Left renal cortex interstitium (tissue), 4 donors: ENCODE measurements around the gene DUSP22. TPM values are rescaled to one million over a fixed set of nuclear protein-coding genes. Genes with fewer than 3 reads are reported as not detected.
"Not testable (repeated sequence)": the region's sequence is repeated elsewhere in the genome, so short reads cannot be mapped to it uniquely, and the experiment has no call there.

Experiments
- DNase-seq, 4 donors: peaks; one replicate each; pipeline ENCODE4 v3.0.0-alpha.2; 2013; ENCODE audit warnings: low read depth in 4 of 4, low spot score in 2 of 4, missing footprints in 1 of 4
- polyA plus RNA-seq, 4 donors: library from polyadenylated mRNA; unstranded; fragments of 120-200 nt; gene quantifications; one replicate each; pipeline ENCODE4 v1.2.1, GENCODE V29; 2013; ENCODE audit not compliant: insufficient read length in 4 of 4

Gene DUSP22
- polyA plus RNA-seq, 4 donors, result 22.2 to 25.0 (median 23.2) TPM

- no peak for DNase-seq
These were observed 69.3 kb downstream of the DUSP22 start for GRCh38 chr6:361411-362132.

GRCh38 chr6:362231-362923 is 70.1 kb downstream of the DUSP22 start:
- no peak for DNase-seq

GRCh38 chr6:362924-363249 is 70.6 kb downstream of the DUSP22 start:
- no peak for DNase-seq

GRCh38 chr6:363291-363690 is 71.0 kb downstream of the DUSP22 start:
- DNase-seq, result no peak

- no peak for DNase-seq
These were observed 71.6 kb downstream of the DUSP22 start for GRCh38 chr6:363909-364308.

- DNase-seq, result no peak
These were observed 72.6 kb downstream of the DUSP22 start for GRCh38 chr6:364609-365540.

GRCh38 chr6:365835-366234 is 73.5 kb downstream of the DUSP22 start:
- DNase-seq, result no peak

- DNase-seq, result no peak
These were observed 74.4 kb downstream of the DUSP22 start for GRCh38 chr6:366389-367297.

- DNase-seq, result no peak
These were observed 75.1 kb downstream of the DUSP22 start for GRCh38 chr6:367298-367794.

GRCh38 chr6:367891-368630 is 75.8 kb downstream of the DUSP22 start:
- DNase-seq, result no peak

GRCh38 chr6:369559-370431 is 77.5 kb downstream of the DUSP22 start:
- DNase-seq, result no peak

GRCh38 chr6:370555-370954 is 78.3 kb downstream of the DUSP22 start:
- DNase-seq, result no peak

- DNase-seq, result not testable (repeated sequence)
These were observed 79.6 kb downstream of the DUSP22 start for GRCh38 chr6:371851-372250.

- DNase-seq, result no peak
These were observed 80.1 kb downstream of the DUSP22 start for GRCh38 chr6:372336-372911.

GRCh38 chr6:373031-373430 is 80.7 kb downstream of the DUSP22 start:
- DNase-seq, result no peak

- DNase-seq, result no peak
These were observed 81.8 kb downstream of the DUSP22 start for GRCh38 chr6:373773-374724.

- DNase-seq, result no peak
These were observed 82.7 kb downstream of the DUSP22 start for GRCh38 chr6:374956-375355.
